Endodermal cell (in vitro differentiated cells): ENCODE results near the gene CPNE5. TPM values are rescaled to one million over a fixed set of nuclear protein-coding genes. Genes with fewer than 3 reads are reported as not detected.

Experiments used
- DNase-seq: peaks from one replicate; pipeline ENCODE4 v3.0.0-alpha.2; 2017
- H3K27ac ChIP-seq: 2 replicates; pipeline ENCODE4 v1.5.1; 2013; ENCODE audit warnings: mild to moderate bottlenecking, low read depth, low read length, moderate library complexity
- H3K27me3 ChIP-seq: 2 replicates; pipeline ENCODE4 v1.6.1; 2013; ENCODE audit warnings: mild to moderate bottlenecking, low read length, moderate library complexity; ENCODE audit not compliant: insufficient read depth, control insufficient read depth, poor library complexity, severe bottlenecking
- H3K36me3 ChIP-seq: 2 replicates; pipeline ENCODE4 v1.7.0; 2013; ENCODE audit warnings: mild to moderate bottlenecking, low read length, moderate library complexity; ENCODE audit not compliant: control insufficient read depth, insufficient read depth
- H3K4me1 ChIP-seq: one replicate; pipeline ENCODE4 v1.7.0; 2013; ENCODE audit warnings: low read length; ENCODE audit not compliant: control insufficient read depth, insufficient read depth
- H3K4me3 ChIP-seq: 2 replicates; pipeline ENCODE4 v1.5.1; 2013; ENCODE audit warnings: mild to moderate bottlenecking, low read length, moderate library complexity
- H3K9ac ChIP-seq: 2 replicates; pipeline ENCODE4 v1.6.1; 2013; ENCODE audit warnings: mild to moderate bottlenecking, low read length, moderate library complexity; ENCODE audit not compliant: poor library complexity, severe bottlenecking; ENCODE audit errors: extremely low read depth
- H3K9me3 ChIP-seq: 2 replicates; pipeline ENCODE4 v1.6.1; 2013; ENCODE audit warnings: mild to moderate bottlenecking, low read length, moderate library complexity; ENCODE audit not compliant: control insufficient read depth
- H3K27ac Mint-ChIP-seq: 2 replicates; pipeline ENCODE4 v1.8.0; 2020; ENCODE audit warnings: mixed read lengths
- H3K27me3 Mint-ChIP-seq: 2 replicates; pipeline ENCODE4 v1.8.0; 2021; ENCODE audit warnings: mild to moderate bottlenecking, mixed read lengths; ENCODE audit not compliant: insufficient read depth
- H3K36me3 Mint-ChIP-seq: 2 replicates; pipeline ENCODE4 v1.8.0; 2020; ENCODE audit warnings: low read depth, mixed read lengths
- H3K4me1 Mint-ChIP-seq: 2 replicates; pipeline ENCODE4 v1.8.0; 2020; ENCODE audit warnings: mixed read lengths
- H3K4me3 Mint-ChIP-seq: 2 replicates; pipeline ENCODE4 v1.8.0; 2020; ENCODE audit warnings: mild to moderate bottlenecking, moderate library complexity, mixed read lengths
- H3K9me3 Mint-ChIP-seq: 2 replicates; pipeline ENCODE4 v1.8.0; 2020; ENCODE audit warnings: mild to moderate bottlenecking, mixed read lengths
- CTCF ChIP-seq: fragments of 200-600 bp; sonication (generic); conservative IDR thresholded peaks from 2 replicates; pipeline ENCODE4 v1.5.0; 2021; ENCODE audit warnings: antibody characterized with exemption, mild to moderate bottlenecking
- WGBS, 2 experiments: methylation state at CpG; one replicate each; pipeline versions ENCODE4 v1.1.5 to v1.1.7; 2013; ENCODE audit warnings: missing lambda C conversion rate in 2 of 2, mixed read lengths in 1 of 2; ENCODE audit not compliant: insufficient coverage in 1 of 2, insufficient read length in 1 of 2; 5-methylcytosine and 5-hydroxymethylcytosine counted together
- total RNA-seq, 2 donors: library from RNA; stranded (reverse); fragmentation: NEBNext Ultra II Directional in 1 of 2; extraction: Animal tissue kit (Norgen Biotek cat#: 25700) in 1 of 2; gene quantifications; 2 replicates in 1 of 2; 3 replicates in 1 of 2; pipeline ENCODE4 v1.2.1, GENCODE V29; 2021

The CPNE5 gene
- total RNA-seq, 2 donors from 2014 or later = 0.26 to 0.42 TPM

GRCh38 chr6:36772397-36772796 lies 66.8 kb downstream of the CPNE5 start:
- TF ChIP-seq CTCF = no peak
- H3K4me3 Mint-ChIP-seq = no peak overlapping the region
- H3K4me1 Mint-ChIP-seq = peaks cover 33% of the 10 kb centered on the region
- H3K27me3 ChIP-seq = no peaks in the 10 kb centered on the region
- H3K9me3 ChIP-seq = no peaks in the 10 kb centered on the region
- H3K9me3 Mint-ChIP-seq = no peaks in the 10 kb centered on the region
- H3K27ac Mint-ChIP-seq = no peak overlapping the region
- peaks cover 7% of the 10 kb centered on the region for H3K27me3 Mint-ChIP-seq
- H3K4me3 ChIP-seq = no peak overlapping the region
- peaks cover 5% of the 10 kb centered on the region for H3K4me1 ChIP-seq
- no peaks in the 10 kb centered on the region for H3K36me3 Mint-ChIP-seq
- no peaks in the 10 kb centered on the region for H3K36me3 ChIP-seq
- H3K27ac ChIP-seq = no peak overlapping the region
- 79 to 81% methylated on average over 7 to 8 of the region's 8 CpGs for WGBS, 2 experiments
- no peak overlapping the region for H3K9ac ChIP-seq
- no peak for DNase-seq

- H3K4me1 Mint-ChIP-seq = peaks cover 24% of the 10 kb centered on the region
- no peak overlapping the region for H3K27ac ChIP-seq
Measured at GRCh38 chr6:36771145-36771544, 68.1 kb downstream of the CPNE5 start.

GRCh38 chr6:36769676-36770499 lies 69.4 kb downstream of the CPNE5 start:
- H3K4me1 ChIP-seq = peaks cover 5% of the 10 kb centered on the region
- Mint-ChIP-seq H3K4me1 (peaks cover 24% of the 10 kb centered on the region), H3K9me3 (no peaks in the 10 kb centered on the region), H3K27ac (peak overlapping the region; percentile 52), H3K4me3 (no peak overlapping the region), H3K36me3 (no peaks in the 10 kb centered on the region), H3K27me3 (peaks cover 1% of the 10 kb centered on the region)
- no peaks in the 10 kb centered on the region for H3K9me3 ChIP-seq
- H3K9ac ChIP-seq = no peak overlapping the region
- peak; percentile 70 for DNase-seq
- H3K4me3 ChIP-seq = no peak overlapping the region
- TF ChIP-seq CTCF = no peak
- no peaks in the 10 kb centered on the region for H3K36me3 ChIP-seq
- 83 to 86% methylated on average over 18 of the region's 18 CpGs for WGBS, 2 experiments
- no peaks in the 10 kb centered on the region for H3K27me3 ChIP-seq
- no peak overlapping the region for H3K27ac ChIP-seq

More at GRCh38 chr6:36771145-36771544, 68.1 kb downstream of the CPNE5 start:
- 100% methylated on average over 2 of the region's 2 CpGs for WGBS, 2 experiments
- peaks cover 5% of the 10 kb centered on the region for H3K4me1 ChIP-seq
- no peak for DNase-seq
- no peaks in the 10 kb centered on the region for H3K36me3 ChIP-seq
- Mint-ChIP-seq H3K27me3 (peaks cover 2% of the 10 kb centered on the region), H3K9me3 (no peaks in the 10 kb centered on the region), H3K27ac (no peak overlapping the region), H3K36me3 (no peaks in the 10 kb centered on the region), H3K4me3 (no peak overlapping the region)
- no peaks in the 10 kb centered on the region for H3K27me3 ChIP-seq
- no peak overlapping the region for H3K4me3 ChIP-seq
- H3K9ac ChIP-seq = no peak overlapping the region
- H3K9me3 ChIP-seq = no peaks in the 10 kb centered on the region
- no peak for TF ChIP-seq CTCF
